Stimulated activated CD8-positive, alpha-beta memory T cell treated with anti-CD3 and anti-CD28 coated beads, Interleukin-7, amount 100 ng/mL, for 4 hours (primary cell): ENCODE data around the gene MYOZ1.
A peak's percentile ranks its signal among the peaks of the same experiment; 100 is the strongest.
"Not testable (repeated sequence)": the region's sequence is repeated elsewhere in the genome, so short reads cannot be mapped to it uniquely, and the experiment has no call there.

Experiments used
- DNase-seq, 2 donors: peaks; one replicate each; pipeline ENCODE4 v3.0.0-alpha.2; 2020; ENCODE audit warnings: low read depth in 2 of 2

Gene MYOZ1

GRCh38 chr10:73647875-73648651 is 6.8 kb upstream of the MYOZ1 start:
- DNase-seq, result no peak

GRCh38 chr10:73647211-73647874 is 6.1 kb upstream of the MYOZ1 start:
- DNase-seq, result no peak

GRCh38 chr10:73646598-73647041 is 5.3 kb upstream of the MYOZ1 start:
- DNase-seq, result no peak

GRCh38 chr10:73645251-73645650 is 4.0 kb upstream of the MYOZ1 start:
- no peak for DNase-seq

- no peak for DNase-seq
Measured at GRCh38 chr10:73644767-73645166, 3.5 kb upstream of the MYOZ1 start.

- peak; percentile 14 to 22 for DNase-seq
Measured at GRCh38 chr10:73644015-73644743, 2.9 kb upstream of the MYOZ1 start.

- no peak for DNase-seq
Measured at GRCh38 chr10:73643362-73643761, 2.1 kb upstream of the MYOZ1 start.

GRCh38 chr10:73639286-73639685 is 2.0 kb downstream of the MYOZ1 start:
- no peak for DNase-seq

- DNase-seq, result no peak
Measured at GRCh38 chr10:73635781-73636180, 5.5 kb downstream of the MYOZ1 start.

GRCh38 chr10:73634421-73634820 is 6.9 kb downstream of the MYOZ1 start:
- DNase-seq, result no peak

- no peak for DNase-seq
Measured at GRCh38 chr10:73629165-73629564, 12.1 kb downstream of the MYOZ1 start.

GRCh38 chr10:73628405-73628804 is 12.9 kb downstream of the MYOZ1 start:
- DNase-seq, result no peak

GRCh38 chr10:73627300-73627699 is 14.0 kb downstream of the MYOZ1 start:
- no peak for DNase-seq

- DNase-seq, result peak; percentile 89 to 91
Measured at GRCh38 chr10:73625884-73626752, 15.2 kb downstream of the MYOZ1 start.

- DNase-seq, result peak in 1 of 2 donors; percentile 11
Measured at GRCh38 chr10:73625004-73625883, 16.0 kb downstream of the MYOZ1 start.

- DNase-seq, result no peak
Measured at GRCh38 chr10:73623056-73623455, 18.2 kb downstream of the MYOZ1 start.

- DNase-seq, result not testable (repeated sequence)
Measured at GRCh38 chr10:73620974-73621373, 20.3 kb downstream of the MYOZ1 start.

- DNase-seq, result not testable (repeated sequence)
Measured at GRCh38 chr10:73617143-73617542, 24.1 kb downstream of the MYOZ1 start.

- no peak for DNase-seq
Measured at GRCh38 chr10:73614720-73615119, 26.6 kb downstream of the MYOZ1 start.

GRCh38 chr10:73609116-73609515 is 32.2 kb downstream of the MYOZ1 start:
- DNase-seq, result no peak
